ENCODE data around the gene MTMR3.

GRCh38 chr22:29912605-29913398, 29.8 kb downstream of the MTMR3 start:
- TF ChIP-seq, protein P1, sequence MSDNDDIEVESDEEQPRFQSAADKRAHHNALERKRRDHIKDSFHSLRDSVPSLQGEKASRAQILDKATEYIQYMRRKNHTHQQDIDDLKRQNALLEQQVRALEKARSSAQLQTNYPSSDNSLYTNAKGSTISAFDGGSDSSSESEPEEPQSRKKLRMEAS (IDR thresholded peaks at IDR 0.05) = no peak
- TF ChIP-seq USF1 (IDR thresholded peaks at IDR 0.05) = no peak
- TF ChIP-seq YY1 (IDR thresholded peaks at IDR 0.05; ENCODE audit: low read depth) = no peak
- TF ChIP-seq EGR1 (IDR thresholded peaks at IDR 0.05) = no peak
- no peak for TF ChIP-seq NFIC (IDR thresholded peaks at IDR 0.05)
- TF ChIP-seq EP300 (IDR thresholded peaks at IDR 0.05; ENCODE audit: borderline replicate concordance) = no peak
- TF ChIP-seq, protein P2, sequence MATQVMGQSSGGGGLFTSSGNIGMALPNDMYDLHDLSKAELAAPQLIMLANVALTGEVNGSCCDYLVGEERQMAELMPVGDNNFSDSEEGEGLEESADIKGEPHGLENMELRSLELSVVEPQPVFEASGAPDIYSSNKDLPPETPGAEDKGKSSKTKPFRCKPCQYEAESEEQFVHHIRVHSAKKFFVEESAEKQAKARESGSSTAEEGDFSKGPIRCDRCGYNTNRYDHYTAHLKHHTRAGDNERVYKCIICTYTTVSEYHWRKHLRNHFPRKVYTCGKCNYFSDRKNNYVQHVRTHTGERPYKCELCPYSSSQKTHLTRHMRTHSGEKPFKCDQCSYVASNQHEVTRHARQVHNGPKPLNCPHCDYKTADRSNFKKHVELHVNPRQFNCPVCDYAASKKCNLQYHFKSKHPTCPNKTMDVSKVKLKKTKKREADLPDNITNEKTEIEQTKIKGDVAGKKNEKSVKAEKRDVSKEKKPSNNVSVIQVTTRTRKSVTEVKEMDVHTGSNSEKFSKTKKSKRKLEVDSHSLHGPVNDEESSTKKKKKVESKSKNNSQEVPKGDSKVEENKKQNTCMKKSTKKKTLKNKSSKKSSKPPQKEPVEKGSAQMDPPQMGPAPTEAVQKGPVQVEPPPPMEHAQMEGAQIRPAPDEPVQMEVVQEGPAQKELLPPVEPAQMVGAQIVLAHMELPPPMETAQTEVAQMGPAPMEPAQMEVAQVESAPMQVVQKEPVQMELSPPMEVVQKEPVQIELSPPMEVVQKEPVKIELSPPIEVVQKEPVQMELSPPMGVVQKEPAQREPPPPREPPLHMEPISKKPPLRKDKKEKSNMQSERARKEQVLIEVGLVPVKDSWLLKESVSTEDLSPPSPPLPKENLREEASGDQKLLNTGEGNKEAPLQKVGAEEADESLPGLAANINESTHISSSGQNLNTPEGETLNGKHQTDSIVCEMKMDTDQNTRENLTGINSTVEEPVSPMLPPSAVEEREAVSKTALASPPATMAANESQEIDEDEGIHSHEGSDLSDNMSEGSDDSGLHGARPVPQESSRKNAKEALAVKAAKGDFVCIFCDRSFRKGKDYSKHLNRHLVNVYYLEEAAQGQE (IDR thresholded peaks at IDR 0.05; ENCODE audit: low read depth) = no peak
- TF ChIP-seq TAF1 (IDR thresholded peaks at IDR 0.05; ENCODE audit: low read depth) = no peak
- no peak for TF ChIP-seq CEBPB (IDR thresholded peaks at IDR 0.05)
- no peak for TF ChIP-seq TCF12 (IDR thresholded peaks at IDR 0.05; ENCODE audit: low read depth)
- TF ChIP-seq ZBTB7A (IDR thresholded peaks at IDR 0.05; ENCODE audit: low read depth) = no peak
- TF ChIP-seq TEAD4 (IDR thresholded peaks at IDR 0.05) = no peak
- no peak for TF ChIP-seq RAD21 (IDR thresholded peaks at IDR 0.05; ENCODE audit: low read depth)
- no peak for TF ChIP-seq FOXM1 (IDR thresholded peaks at IDR 0.05; ENCODE audit: borderline replicate concordance, low read depth)

Measured in Ishikawa (cell line).